GM23248 (cell line): ENCODE results near the gene FAT1.

ENCODE experiments used
- EZH2 ChIP-seq: fragments of 200-600 bp; sonication (generic); IDR thresholded peaks from 2 replicates; pipeline ENCODE4 v1.6.1; 2018; ENCODE audit warnings: antibody characterized with exemption, mild to moderate bottlenecking; ENCODE audit not compliant: insufficient read depth, poor library complexity, severe bottlenecking
- EZH2phosphoT487 ChIP-seq: fragments of 200-600 bp; sonication (generic); IDR thresholded peaks from 2 replicates; pipeline ENCODE4 v1.6.1; 2018; ENCODE audit warnings: antibody characterized with exemption, moderate library complexity, mild to moderate bottlenecking, low read depth; ENCODE audit not compliant: insufficient read depth

GRCh38 chr4:186727169-186727976 lies 3.7 kb upstream of the FAT1 start:
- no peak for TF ChIP-seq EZH2
- TF ChIP-seq EZH2phosphoT487: no peak
